ENCODE results near the gene GGNBP2.

Gene GGNBP2

GRCh38 chr17:36547776-36548175 is 3.1 kb downstream of the GGNBP2 start:
- FAIRE-seq, result no peak
- DNase-seq (ENCODE audit: insufficient read length, low spot score), result no peak

DNA sequence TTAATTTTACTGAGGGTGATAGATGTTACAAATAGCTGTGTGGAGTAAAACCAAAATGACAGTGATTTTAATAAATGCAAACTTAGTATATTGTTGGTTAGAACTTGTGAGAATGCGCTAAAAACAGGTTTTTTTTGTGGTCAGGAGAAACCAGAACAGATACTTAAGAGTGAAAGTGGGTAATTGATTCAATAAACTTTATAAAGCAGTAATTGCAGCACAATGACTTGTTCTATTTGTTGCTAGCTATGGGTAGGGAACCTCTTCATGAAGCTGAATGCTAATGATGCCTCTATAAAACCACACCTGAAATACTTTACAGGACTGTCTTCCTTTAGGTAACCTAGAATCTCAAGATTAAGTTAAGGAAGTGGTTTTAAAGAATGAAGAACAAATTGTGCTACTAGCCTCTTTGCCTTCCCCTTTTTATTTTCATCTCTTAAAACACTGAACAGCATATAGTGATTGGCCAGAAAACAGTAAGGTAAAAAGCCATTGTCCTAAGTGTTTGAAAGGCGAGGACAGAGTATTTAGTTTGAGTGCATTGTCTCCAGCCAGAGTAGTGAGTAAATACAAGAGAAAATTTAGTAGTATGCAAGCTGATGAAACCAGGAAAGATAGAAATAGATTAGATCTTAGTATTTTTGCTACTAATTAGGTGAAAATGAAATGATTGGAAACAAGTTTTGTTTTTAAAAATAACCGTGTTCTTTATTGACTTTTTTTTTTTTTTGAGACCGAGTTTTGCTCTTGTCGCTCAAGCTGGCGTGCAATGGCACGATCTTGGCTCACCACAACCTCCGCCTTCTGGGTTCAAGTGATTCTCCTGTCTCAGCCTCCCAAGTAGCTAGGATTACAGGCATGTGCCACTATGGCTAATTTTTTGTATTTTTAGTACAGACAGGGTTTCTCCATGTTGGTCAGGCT is 6.0 kb downstream of the GGNBP2 start:
- DNase-seq (ENCODE audit: insufficient read length, low spot score) (no peak), FAIRE-seq (no peak)

DNA sequence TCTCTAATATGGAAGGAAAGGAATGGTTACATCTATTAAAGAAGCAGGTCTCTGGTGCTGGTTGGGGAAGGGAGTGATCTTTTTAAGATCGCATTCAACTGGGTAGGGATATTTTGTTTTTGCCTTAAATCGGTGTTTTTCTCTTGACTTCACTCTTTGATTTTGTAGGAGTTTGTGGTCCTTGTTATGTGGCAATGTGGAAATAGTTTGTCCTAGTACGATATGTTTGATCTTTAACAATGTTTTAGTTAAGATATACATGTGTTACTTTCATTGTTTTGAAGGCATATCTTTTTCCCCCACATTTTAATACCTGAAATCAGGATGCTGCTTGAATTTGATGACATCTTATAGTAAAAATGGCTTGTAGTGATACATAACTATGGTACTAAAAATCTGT is 8.7 kb downstream of the GGNBP2 start:
- no peak for DNase-seq (ENCODE audit: insufficient read length, low spot score)
- no peak for FAIRE-seq

- FAIRE-seq, result no peak
- no peak for DNase-seq (ENCODE audit: insufficient read length, low spot score)
These were observed 21.4 kb downstream of the GGNBP2 start for GRCh38 chr17:36566081-36566480.

- FAIRE-seq (no peak), DNase-seq (ENCODE audit: insufficient read length, low spot score) (no peak)
These were observed 30.3 kb downstream of the GGNBP2 start for GRCh38 chr17:36575028-36575427.

DNA sequence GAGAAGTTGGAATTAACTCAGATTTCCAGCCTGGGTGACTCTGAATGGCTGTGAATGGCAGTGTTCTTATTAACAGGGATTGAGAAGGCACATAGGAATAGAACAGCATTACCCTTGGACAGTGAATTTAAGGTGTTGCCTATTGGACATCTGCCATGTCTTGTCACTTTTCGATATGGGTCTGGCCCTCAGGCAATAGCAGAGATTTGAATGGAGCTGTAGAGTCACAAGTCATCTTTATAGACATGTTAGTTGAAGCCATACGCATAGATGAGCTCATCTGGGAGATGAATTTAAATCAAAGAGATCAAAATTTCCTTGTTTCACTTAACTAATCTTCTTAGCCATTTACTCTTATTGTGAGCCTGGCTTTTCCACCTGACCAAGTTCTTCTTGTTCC is 32.1 kb downstream of the GGNBP2 start:
- FAIRE-seq, result no peak
- no peak for DNase-seq (ENCODE audit: insufficient read length, low spot score)

DNA sequence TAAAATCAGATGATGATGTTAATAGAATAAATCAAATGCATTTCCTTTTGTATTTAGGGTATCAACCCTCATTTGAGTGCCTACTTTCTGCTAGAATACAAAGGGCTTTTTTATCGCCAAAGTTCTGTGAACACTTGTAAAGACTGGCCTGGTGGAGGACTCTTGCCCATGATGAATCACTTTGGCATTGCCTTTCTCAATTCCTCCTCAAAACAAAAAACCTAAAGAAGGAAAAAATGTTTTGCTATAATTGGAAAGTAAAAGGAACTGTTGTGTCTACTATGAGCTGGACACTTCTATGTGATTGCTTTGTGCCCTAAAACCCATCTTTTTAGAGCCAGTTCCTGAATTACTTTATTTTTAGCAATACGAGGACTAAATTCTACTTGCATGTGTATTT is 34.0 kb downstream of the GGNBP2 start:
- FAIRE-seq, result no peak
- DNase-seq (ENCODE audit: insufficient read length, low spot score), result no peak

DNA sequence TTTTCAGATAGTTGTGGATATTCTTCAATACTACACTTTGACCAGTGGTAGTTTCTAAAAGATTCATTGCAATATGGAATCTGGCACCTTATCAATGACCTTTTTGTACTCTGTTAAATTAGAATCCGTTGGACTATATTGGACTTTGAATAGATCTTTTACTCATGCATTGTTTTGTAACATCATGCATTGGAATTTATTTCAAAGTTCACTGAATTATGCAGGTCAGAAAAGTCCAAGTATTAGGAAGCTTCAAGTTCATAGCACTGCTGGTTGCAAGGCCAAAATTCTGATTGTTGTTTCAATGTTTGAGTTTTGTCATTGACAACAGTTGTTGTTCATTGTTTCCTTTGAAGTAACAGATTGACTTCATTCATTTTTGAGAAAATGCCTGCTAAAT is 39.1 kb downstream of the GGNBP2 start:
- DNase-seq (ENCODE audit: insufficient read length, low spot score) (no peak), FAIRE-seq (no peak)

GRCh38 chr17:36586138-36586537 is 41.4 kb downstream of the GGNBP2 start:
- FAIRE-seq (no peak), DNase-seq (ENCODE audit: insufficient read length, low spot score) (no peak)

- FAIRE-seq, result no peak
- DNase-seq (ENCODE audit: insufficient read length, low spot score), result no peak
These were observed 45.4 kb downstream of the GGNBP2 start for GRCh38 chr17:36590082-36590481.

GRCh38 chr17:36591434-36592315 is 47.0 kb downstream of the GGNBP2 start, which contains the start of gene DHRS11:
Gene DHRS11, plus strand, starts transcription at chr17:36591879. Its CDS starts 131 bp downstream, at chr17:36592010.
- FAIRE-seq, result no peak
- peak; percentile 92 for DNase-seq (ENCODE audit: insufficient read length, low spot score)

- FAIRE-seq, result no peak
- DNase-seq (ENCODE audit: insufficient read length, low spot score), result peak; percentile 61
These were observed 47.6 kb downstream of the GGNBP2 start for GRCh38 chr17:36592316-36592715.

- FAIRE-seq (no peak), DNase-seq (ENCODE audit: insufficient read length, low spot score) (no peak)
These were observed 48.1 kb downstream of the GGNBP2 start for GRCh38 chr17:36592716-36593321.

GRCh38 chr17:36593656-36594316 is 49.1 kb downstream of the GGNBP2 start:
- FAIRE-seq (no peak), DNase-seq (ENCODE audit: insufficient read length, low spot score) (no peak)

DNA sequence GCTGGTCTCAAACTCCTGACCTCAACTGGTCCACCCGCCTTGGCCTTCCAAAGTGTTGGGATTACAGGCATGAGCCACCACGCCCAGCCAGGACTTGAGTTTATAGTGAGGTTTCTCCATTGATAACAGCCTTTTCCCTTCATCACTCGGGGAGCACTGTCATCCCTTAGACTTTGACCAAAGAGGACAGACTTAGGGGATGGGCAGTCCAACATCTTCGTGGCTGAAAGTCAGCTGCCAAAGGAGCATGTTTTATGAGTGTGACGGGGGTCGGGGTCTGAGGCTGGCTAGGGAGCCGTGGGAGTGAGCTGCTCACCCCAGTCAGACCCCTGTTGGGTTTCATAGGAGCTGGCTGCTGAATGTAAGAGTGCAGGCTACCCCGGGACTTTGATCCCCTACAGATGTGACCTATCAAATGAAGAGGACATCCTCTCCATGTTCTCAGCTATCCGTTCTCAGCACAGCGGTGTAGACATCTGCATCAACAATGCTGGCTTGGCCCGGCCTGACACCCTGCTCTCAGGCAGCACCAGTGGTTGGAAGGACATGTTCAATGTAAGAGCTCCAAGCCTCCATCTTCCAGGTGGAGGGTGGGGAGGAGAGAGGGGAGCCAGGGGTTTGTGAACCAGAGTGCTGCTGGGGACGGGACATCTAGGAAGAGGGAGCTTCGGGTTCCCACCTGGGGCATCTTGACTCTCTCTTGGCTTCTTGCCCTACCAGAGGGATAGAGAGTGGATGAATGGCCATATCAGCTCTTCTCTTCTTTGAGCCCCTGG is 50.1 kb downstream of the GGNBP2 start:
- DNase-seq (ENCODE audit: insufficient read length, low spot score), result no peak
- no peak for FAIRE-seq

- no peak for FAIRE-seq
These were observed 52.5 kb downstream of the GGNBP2 start for GRCh38 chr17:36597226-36597625.

DNA sequence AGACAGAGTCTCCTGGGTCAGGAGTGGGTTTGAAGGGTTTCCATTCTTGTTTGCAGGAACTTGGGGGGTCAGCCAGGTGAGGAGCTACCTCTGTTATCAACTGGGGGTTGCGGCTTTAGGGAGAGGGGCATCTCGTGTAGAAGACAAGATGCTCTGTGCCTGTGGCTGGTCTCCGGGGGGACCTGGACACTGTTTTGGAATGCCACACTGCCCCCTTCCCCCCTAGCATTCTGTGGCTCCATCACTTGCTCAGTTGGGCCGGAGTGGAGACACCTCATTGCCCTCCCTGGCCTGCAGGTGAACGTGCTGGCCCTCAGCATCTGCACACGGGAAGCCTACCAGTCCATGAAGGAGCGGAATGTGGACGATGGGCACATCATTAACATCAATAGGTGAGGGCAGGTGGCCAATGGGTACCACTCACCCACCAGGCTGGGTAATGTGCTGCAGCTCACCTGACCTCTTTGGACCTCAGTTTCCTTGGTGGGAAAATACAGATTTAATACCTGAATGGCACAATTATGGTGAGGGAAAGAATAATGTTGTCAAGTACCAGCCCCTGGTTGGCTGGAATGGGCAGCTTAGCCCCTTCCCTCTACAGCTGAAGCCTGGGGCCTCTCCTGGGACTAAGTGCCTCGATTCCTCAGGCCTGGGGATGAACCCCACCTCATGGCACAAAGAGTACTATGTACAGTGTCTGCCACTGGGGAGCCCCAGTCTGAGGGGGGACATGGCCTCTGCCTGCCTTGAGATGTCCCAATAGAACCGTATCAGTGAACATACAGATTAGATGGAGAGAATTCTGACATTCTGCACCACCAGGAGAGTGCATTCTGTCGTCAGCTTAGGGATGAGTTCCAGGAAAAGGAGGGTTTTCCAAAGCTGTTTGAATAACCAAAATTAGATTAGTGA is 53.4 kb downstream of the GGNBP2 start:
- DNase-seq (ENCODE audit: insufficient read length, low spot score) (no peak), FAIRE-seq (no peak)

More at GRCh38 chr17:36597226-36597625, 52.5 kb downstream of the GGNBP2 start:
- no peak for DNase-seq (ENCODE audit: insufficient read length, low spot score)

DNA sequence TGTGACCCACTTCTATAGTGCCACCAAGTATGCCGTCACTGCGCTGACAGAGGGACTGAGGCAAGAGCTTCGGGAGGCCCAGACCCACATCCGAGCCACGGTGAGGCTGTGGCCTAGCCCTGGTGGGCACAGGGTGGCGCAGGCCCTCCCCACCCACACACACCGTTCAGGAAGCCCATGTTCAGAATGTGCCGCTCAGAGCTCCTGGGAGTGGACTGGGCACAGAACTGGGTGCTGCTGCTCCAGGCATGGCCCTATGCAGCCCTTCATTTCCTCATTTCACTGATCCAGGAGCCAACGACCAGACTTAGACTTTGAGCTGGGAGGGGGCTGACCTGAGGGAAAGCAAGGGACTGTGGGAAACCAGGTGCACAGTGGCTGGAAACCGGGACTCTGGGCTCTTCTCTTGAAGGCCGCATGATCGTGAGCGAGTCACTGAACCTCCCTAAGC is 54.3 kb downstream of the GGNBP2 start:
- FAIRE-seq (no peak), DNase-seq (ENCODE audit: insufficient read length, low spot score) (no peak)

Measured in HTR-8/SVneo (cell line).